Hepatocyte (in vitro differentiated cells): ENCODE measurements around the gene NAV2. TPM values are rescaled to one million over a fixed set of nuclear protein-coding genes. Genes with fewer than 3 reads are reported as not detected.

Source experiments
- DNase-seq: peaks from one replicate; pipeline ENCODE4 v3.0.0-alpha.2; 2016; ENCODE audit warnings: low spot score
- H2AFZ ChIP-seq: fragments of 200-600 bp; sonication (generic); 2 replicates; pipeline ENCODE4 v1.6.0; 2016; ENCODE audit warnings: antibody characterized with exemption, mild to moderate bottlenecking
- H3K27ac ChIP-seq: fragments of 200-600 bp; sonication (generic); 2 replicates; pipeline ENCODE4 v1.5.1; 2016; ENCODE audit warnings: mild to moderate bottlenecking
- H3K27me3 ChIP-seq: fragments of 200-600 bp; sonication (generic); 2 replicates; pipeline ENCODE4 v1.6.1; 2016
- H3K36me3 ChIP-seq: fragments of 200-600 bp; sonication (generic); replicated peaks from 2 replicates; pipeline ENCODE4 v1.5.1; 2016; ENCODE audit warnings: low read depth; ENCODE audit not compliant: insufficient read depth
- H3K4me1 ChIP-seq: fragments of 200-600 bp; sonication (generic); 2 replicates; pipeline ENCODE4 v1.5.1; 2016; ENCODE audit warnings: mild to moderate bottlenecking, moderate library complexity; ENCODE audit not compliant: insufficient read depth
- H3K4me2 ChIP-seq: fragments of 200-600 bp; sonication (generic); 2 replicates; pipeline ENCODE4 v1.6.0; 2016
- H3K4me3 ChIP-seq: fragments of 200-600 bp; sonication (generic); 2 replicates; pipeline ENCODE4 v1.5.1; 2016; ENCODE audit warnings: mild to moderate bottlenecking
- H3K79me2 ChIP-seq: fragments of 200-600 bp; sonication (generic); 2 replicates; pipeline ENCODE4 v1.6.0; 2017; ENCODE audit warnings: mild to moderate bottlenecking
- H3K9me2 ChIP-seq: fragments of 200-600 bp; sonication (generic); replicated peaks from 2 replicates; pipeline ENCODE4 v1.6.0; 2017; ENCODE audit warnings: mild to moderate bottlenecking; ENCODE audit not compliant: insufficient read depth
- H3K9me3 ChIP-seq: fragments of 200-600 bp; sonication (generic); 2 replicates; pipeline ENCODE4 v1.5.1; 2016; ENCODE audit warnings: low read depth, mild to moderate bottlenecking
- H4K20me1 ChIP-seq: fragments of 200-600 bp; sonication (generic); 2 replicates; pipeline ENCODE4 v1.6.0; 2016; ENCODE audit warnings: mild to moderate bottlenecking; ENCODE audit not compliant: insufficient read depth, poor library complexity, severe bottlenecking
- CTCF ChIP-seq: fragments of 200-600 bp; sonication (generic); IDR thresholded peaks from 2 replicates; pipeline ENCODE4 v1.5.1; 2016; ENCODE audit warnings: antibody characterized with exemption, mild to moderate bottlenecking; ENCODE audit not compliant: poor library complexity
- EZH2 ChIP-seq: fragments of 200-600 bp; sonication (generic); IDR thresholded peaks from 2 replicates; pipeline ENCODE4 v1.6.1; 2016; ENCODE audit warnings: antibody characterized with exemption, mild to moderate bottlenecking, borderline replicate concordance
- EZH2phosphoT487 ChIP-seq: fragments of 200-600 bp; sonication (generic); IDR thresholded peaks from one replicate; pipeline ENCODE4 v1.6.1; 2018; ENCODE audit warnings: antibody characterized with exemption, mild to moderate bottlenecking, low read depth, moderate library complexity; ENCODE audit not compliant: unreplicated experiment, severe bottlenecking
- WGBS: methylation state at CpG from one replicate; pipeline ENCODE4 v1.1.6; 2016; ENCODE audit warnings: low lambda C conversion rate; ENCODE audit errors: missing lambda C conversion rate; 5-methylcytosine and 5-hydroxymethylcytosine counted together
- polyA plus RNA-seq: library from polyadenylated mRNA; unstranded; fragments of >200 nt; fragmentation: Nextera tagmentation; extraction: Ambion mirVana; gene quantifications from 2 replicates; pipeline ENCODE4 v1.2.1, GENCODE V29; 2016
- total RNA-seq: library from RNA; depleted of rRNA; stranded (reverse); fragments of >200 nt; gene quantifications from 2 replicates; pipeline ENCODE4 v1.2.3, GENCODE V29; 2014

The NAV2 gene
- total and polyA plus RNA-seq, 2 experiments from 2014 or later, result 23.7 to 30.8 TPM

GRCh38 chr11:19762266-19762665, 49.6 kb downstream of the NAV2 start:
- Histone ChIP-seq H3K36me3 (no peaks in the 10 kb centered on the region), H2AFZ (no peak overlapping the region), H3K4me2 (no peak overlapping the region), H3K4me1 (no peaks in the 10 kb centered on the region), H3K79me2 (no peaks in the 10 kb centered on the region), H3K9me3 (no peaks in the 10 kb centered on the region), H3K4me3 (no peak overlapping the region), H4K20me1 (no peaks in the 10 kb centered on the region), H3K27ac (no peak overlapping the region), H3K9me2 (no peaks in the 10 kb centered on the region), H3K27me3 (no peaks in the 10 kb centered on the region)
- WGBS, result 84% methylated on average over 1 of the region's 1 CpG
- TF ChIP-seq CTCF (no peak), EZH2phosphoT487 (no peak), EZH2 (no peak)
- DNase-seq, result no peak

DNA sequence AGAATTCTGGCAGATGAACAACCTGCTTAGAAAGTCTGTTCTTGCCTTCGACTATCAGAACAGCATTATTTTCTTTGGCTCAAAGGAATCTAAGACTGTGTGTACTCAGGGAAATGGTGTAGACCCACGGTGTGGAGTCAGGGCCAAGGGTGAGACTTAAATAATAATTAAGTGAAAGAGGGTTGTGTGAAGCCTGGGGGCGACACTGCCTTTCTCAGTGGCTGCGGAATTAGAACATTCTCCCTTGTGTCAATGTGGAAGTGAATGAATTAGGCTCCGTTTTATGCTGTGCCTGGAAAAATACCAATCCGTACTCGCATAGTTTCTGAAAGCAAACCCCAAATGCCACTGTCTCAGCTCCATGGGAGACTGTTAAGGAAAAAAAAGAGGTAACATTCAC, 50.7 kb downstream of the NAV2 start:
- H3K79me2 ChIP-seq, result no peaks in the 10 kb centered on the region
- H3K4me1 ChIP-seq, result no peaks in the 10 kb centered on the region
- TF ChIP-seq EZH2phosphoT487, result no peak
- no peak for TF ChIP-seq EZH2
- no peaks in the 10 kb centered on the region for H3K9me3 ChIP-seq
- no peaks in the 10 kb centered on the region for H3K9me2 ChIP-seq
- no peaks in the 10 kb centered on the region for H3K36me3 ChIP-seq
- H3K4me2 ChIP-seq, result no peak overlapping the region
- WGBS, result 71% methylated on average over 7 of the region's 7 CpGs
- no peaks in the 10 kb centered on the region for H3K27me3 ChIP-seq
- H4K20me1 ChIP-seq, result no peaks in the 10 kb centered on the region
- H3K27ac ChIP-seq, result no peak overlapping the region
- no peak overlapping the region for H3K4me3 ChIP-seq
- no peak overlapping the region for H2AFZ ChIP-seq
- DNase-seq, result no peak

GRCh38 chr11:19766206-19766605, 53.6 kb downstream of the NAV2 start:
- TF ChIP-seq CTCF, result no peak
- no peak overlapping the region for H3K4me2 ChIP-seq
- no peaks in the 10 kb centered on the region for H4K20me1 ChIP-seq
- H3K9me2 ChIP-seq, result no peaks in the 10 kb centered on the region
- peak; percentile 57 for DNase-seq
- H3K4me1 ChIP-seq, result peaks cover 11% of the 10 kb centered on the region
- H3K4me3 ChIP-seq, result no peak overlapping the region
- H3K27me3 ChIP-seq, result no peaks in the 10 kb centered on the region
- H3K79me2 ChIP-seq, result no peaks in the 10 kb centered on the region
- H3K27ac ChIP-seq, result no peak overlapping the region
- no peak overlapping the region for H2AFZ ChIP-seq
- 70% methylated on average over 3 of the region's 3 CpGs for WGBS
- H3K36me3 ChIP-seq, result no peaks in the 10 kb centered on the region
- no peaks in the 10 kb centered on the region for H3K9me3 ChIP-seq

GRCh38 chr11:19766810-19767209, 54.2 kb downstream of the NAV2 start:
- no peaks in the 10 kb centered on the region for H3K79me2 ChIP-seq
- H3K4me1 ChIP-seq, result peaks cover 11% of the 10 kb centered on the region
- no peak for DNase-seq
- no peaks in the 10 kb centered on the region for H3K27me3 ChIP-seq
- no peak overlapping the region for H3K4me2 ChIP-seq
- H2AFZ ChIP-seq, result no peak overlapping the region
- H3K4me3 ChIP-seq, result no peak overlapping the region
- WGBS, result 81% methylated on average over 1 of the region's 1 CpG
- H3K27ac ChIP-seq, result peak overlapping the region; percentile 49
- no peaks in the 10 kb centered on the region for H3K9me2 ChIP-seq
- H3K36me3 ChIP-seq, result no peaks in the 10 kb centered on the region
- no peaks in the 10 kb centered on the region for H3K9me3 ChIP-seq
- TF ChIP-seq EZH2, result no peak
- TF ChIP-seq EZH2phosphoT487, result no peak
- TF ChIP-seq CTCF, result no peak
- H4K20me1 ChIP-seq, result no peaks in the 10 kb centered on the region
